Common myeloid progenitor, CD34-positive (primary cell): ENCODE measurements around the gene LOX.

Source experiments
- CTCF ChIA-PET: fragments of 350-600 bp; sonication (Branson Sonifier 250); formaldehyde crosslinking; loops from one replicate; lab custom pipeline; 2021; ENCODE audit warnings: antibody characterized with exemption; lab: Charles Lee
- POLR2A ChIA-PET: fragments of 350-600 bp; sonication (Branson Sonifier 250); formaldehyde crosslinking; loops from one replicate; lab custom pipeline; 2021; ENCODE audit warnings: antibody characterized with exemption; lab: Charles Lee
- DNase-seq, 3 donors: peaks; one replicate each; pipeline versions ENCODE4 v3.0.0 to v3.0.0-alpha.2; 2013
- H3K27ac ChIP-seq, 2 experiments: 1 replicate in 1 of 2; 2 replicates in 1 of 2; pipeline ENCODE4 v1.7.0; 2013; ENCODE audit warnings: inconsistent platforms in 2 of 2, low read length in 2 of 2, mild to moderate bottlenecking in 2 of 2, low read depth in 1 of 2, moderate library complexity in 1 of 2; ENCODE audit not compliant: severe bottlenecking in 2 of 2, insufficient read depth in 1 of 2, poor library complexity in 1 of 2
- H3K27me3 ChIP-seq, 5 experiments: replicated peaks in 2 of 5; 1 replicate in 3 of 5; 2 replicates in 2 of 5; pipeline versions ENCODE4 v1.6.1 to v1.7.0; 2013; ENCODE audit warnings: low read length in 4 of 5, mild to moderate bottlenecking in 2 of 5, moderate library complexity in 2 of 5, inconsistent platforms in 1 of 5; ENCODE audit not compliant: insufficient read depth in 5 of 5, control insufficient read depth in 4 of 5
- H3K36me3 ChIP-seq, 4 experiments: 1 replicate in 2 of 4; 2 replicates in 2 of 4; pipeline versions ENCODE4 v1.6.1 to v1.7.0; 2013; ENCODE audit warnings: low read length in 3 of 4, control low read depth in 1 of 4, mild to moderate bottlenecking in 1 of 4; ENCODE audit not compliant: control insufficient read depth in 4 of 4, insufficient read depth in 4 of 4
- H3K4me1 ChIP-seq, 4 experiments: 1 replicate in 3 of 4; 2 replicates in 1 of 4; pipeline versions ENCODE4 v1.6.1 to v1.7.1; 2013; ENCODE audit warnings: low read length in 3 of 4, mild to moderate bottlenecking in 3 of 4, control low read depth in 1 of 4, inconsistent platforms in 1 of 4, moderate library complexity in 1 of 4; ENCODE audit not compliant: control insufficient read depth in 4 of 4, insufficient read depth in 4 of 4; ENCODE audit errors: control extremely low read depth in 1 of 4
- H3K4me3 ChIP-seq, 7 experiments: 1 replicate in 4 of 7; 2 replicates in 3 of 7; pipeline versions ENCODE4 v1.5.1 to v1.7.0; 2013; ENCODE audit warnings: mild to moderate bottlenecking in 7 of 7, low read length in 6 of 7, moderate library complexity in 6 of 7, inconsistent platforms in 2 of 7, low read depth in 2 of 7, control low read depth in 1 of 7; ENCODE audit not compliant: insufficient read depth in 4 of 7, control insufficient read depth in 1 of 7; ENCODE audit errors: extremely low read depth in 1 of 7
- H3K9me3 ChIP-seq, 5 experiments: 1 replicate in 4 of 5; 2 replicates in 1 of 5; pipeline versions ENCODE4 v1.6.1 to v1.7.1; 2013; ENCODE audit warnings: low read length in 4 of 5, mild to moderate bottlenecking in 2 of 5, inconsistent platforms in 1 of 5, low read depth in 1 of 5, moderate library complexity in 1 of 5; ENCODE audit not compliant: control insufficient read depth in 4 of 5, insufficient read depth in 2 of 5; ENCODE audit errors: control extremely low read depth in 1 of 5
- WGBS: methylation state at CpG from one replicate; pipeline ENCODE4 v1.1.5; 2013; ENCODE audit not compliant: insufficient coverage; 5-methylcytosine and 5-hydroxymethylcytosine counted together

LOX gene

GRCh38 chr5:122031836-122032235, 46.2 kb downstream of the LOX start:
- WGBS: no CpG with 5 or more reads among the region's 2 CpGs
- ChIA-PET POLR2A (no interaction called here), CTCF (no interaction called here)
- Histone ChIP-seq H3K27ac (no peak overlapping the region), H3K4me1 (no peaks in the 10 kb centered on the region), H3K9me3 (no peaks in the 10 kb centered on the region), H3K36me3 (peaks cover 10 to 20% (median 16%) of the 10 kb centered on the region in 4 experiments), H3K4me3 (no peak overlapping the region), H3K27me3 (no peaks in the 10 kb centered on the region)
- DNase-seq: no peak

- H3K4me3 ChIP-seq: no peak overlapping the region
- H3K36me3 ChIP-seq: peaks cover 7 to 20% (median 11%) of the 10 kb centered on the region in 4 experiments
- no peaks in the 10 kb centered on the region for H3K4me1 ChIP-seq
- CTCF ChIA-PET: interaction anchor here (0.6 to 0.9 kb wide), 2 partner anchors 10 to 19 kb away, joined by 3 to 4 read pairs; no protein-coding TSS in a partner anchor
- H3K27me3 ChIP-seq: no peaks in the 10 kb centered on the region
- POLR2A ChIA-PET: no interaction called here
- no peak overlapping the region for H3K27ac ChIP-seq
- peak in 1 of 3 donors; percentile 6 for DNase-seq
- H3K9me3 ChIP-seq: no peaks in the 10 kb centered on the region
These were observed 47.8 kb downstream of the LOX start for GRCh38 chr5:122030251-122030650.

- no peaks in the 10 kb centered on the region for H3K4me1 ChIP-seq
- CTCF ChIA-PET: interaction anchor here (0.6 kb wide), 1 partner anchor 18 kb away, joined by 3 read pairs; no protein-coding TSS in a partner anchor
- WGBS: no CpG with 5 or more reads among the region's 1 CpG
- H3K9me3 ChIP-seq: no peaks in the 10 kb centered on the region
- H3K27ac ChIP-seq: no peak overlapping the region
- DNase-seq: no peak
- POLR2A ChIA-PET: no interaction called here
- H3K36me3 ChIP-seq: peaks cover 7 to 20% (median 11%) of the 10 kb centered on the region in 4 experiments
- H3K4me3 ChIP-seq: no peak overlapping the region
- H3K27me3 ChIP-seq: no peaks in the 10 kb centered on the region
These were observed 48.2 kb downstream of the LOX start for GRCh38 chr5:122029818-122030217.

GRCh38 chr5:122022966-122023365, 55.1 kb downstream of the LOX start:
- peak in 2 of 3 donors; percentile 4 to 17 for DNase-seq
- H3K9me3 ChIP-seq: peaks cover 0 to 1% (median 0%) of the 10 kb centered on the region in 5 experiments
- no peaks in the 10 kb centered on the region for H3K27me3 ChIP-seq
- no CpG with 5 or more reads among the region's 2 CpGs for WGBS
- H3K27ac ChIP-seq: no peak overlapping the region
- H3K4me3 ChIP-seq: no peak overlapping the region
- peaks cover 14 to 50% (median 29%) of the 10 kb centered on the region in 4 experiments for H3K36me3 ChIP-seq
- H3K4me1 ChIP-seq: peaks cover 0 to 5% (median 0%) of the 10 kb centered on the region in 4 experiments
- ChIA-PET CTCF (no interaction called here), POLR2A (no interaction called here)

- H3K27ac ChIP-seq: no peak overlapping the region
- 98% methylated on average over 4 of the region's 7 CpGs for WGBS
- POLR2A ChIA-PET: no interaction called here
These were observed 58.0 kb downstream of the LOX start for GRCh38 chr5:122019919-122020590.

GRCh38 chr5:122015471-122015870, 62.6 kb downstream of the LOX start:
- Histone ChIP-seq H3K4me3 (no peak overlapping the region), H3K27ac (no peak overlapping the region), H3K4me1 (no peaks in the 10 kb centered on the region), H3K36me3 (peaks cover 0 to 12% (median 6%) of the 10 kb centered on the region in 4 experiments), H3K9me3 (no peaks in the 10 kb centered on the region), H3K27me3 (no peaks in the 10 kb centered on the region)
- ChIA-PET POLR2A (no interaction called here), CTCF (no interaction called here)
- no CpG with 5 or more reads among the region's 5 CpGs for WGBS
- DNase-seq: no peak

More at GRCh38 chr5:122019919-122020590, 58.0 kb downstream of the LOX start:
- DNase-seq: no peak
- H3K36me3 ChIP-seq: peaks cover 14 to 47% (median 27%) of the 10 kb centered on the region in 4 experiments
- H3K9me3 ChIP-seq: peaks cover 0 to 1% (median 0%) of the 10 kb centered on the region in 5 experiments
- CTCF ChIA-PET: no interaction called here
- peaks cover 0 to 5% (median 0%) of the 10 kb centered on the region in 4 experiments for H3K4me1 ChIP-seq
- no peaks in the 10 kb centered on the region for H3K27me3 ChIP-seq
- no peak overlapping the region for H3K4me3 ChIP-seq

- no CpG with 5 or more reads among the region's 6 CpGs for WGBS
- POLR2A ChIA-PET: no interaction called here
- Histone ChIP-seq H3K4me1 (no peaks in the 10 kb centered on the region), H3K9me3 (no peaks in the 10 kb centered on the region), H3K27ac (no peak overlapping the region), H3K27me3 (no peaks in the 10 kb centered on the region), H3K36me3 (peaks cover 0 to 6% (median 2%) of the 10 kb centered on the region in 4 experiments), H3K4me3 (no peak overlapping the region)
- DNase-seq: no peak
- CTCF ChIA-PET: interaction anchor here (1.0 kb wide), 1 partner anchor 28 kb away, joined by 3 read pairs; no protein-coding TSS in a partner anchor
These were observed 63.7 kb downstream of the LOX start for GRCh38 chr5:122014236-122014935.
